H1 (cell line): ENCODE measurements around the gene SLC22A3. TPM values are rescaled to one million over a fixed set of nuclear protein-coding genes. Genes with fewer than 3 reads are reported as not detected.
"Not testable (repeated sequence)": the region's sequence is repeated elsewhere in the genome, so short reads cannot be mapped to it uniquely, and the experiment has no call there.

Source experiments
- CTCF ChIA-PET: fragments of 300-600 bp; sonication (Branson Sonifier 250); formaldehyde crosslinking; loops from one replicate; lab custom pipeline; 2021; ENCODE audit not compliant: partially characterized antibody; lab: Charles Lee
- POLR2A ChIA-PET: fragments of 300-600 bp; sonication (Branson Sonifier 250); formaldehyde crosslinking; loops from one replicate; lab custom pipeline; 2021; ENCODE audit warnings: inconsistent platforms; ENCODE audit not compliant: partially characterized antibody; lab: Charles Lee
- DNase-seq, 2 experiments: peaks; one replicate each; pipeline versions ENCODE4 v3.0.0 to v3.0.0-alpha.2; 2010 to 2022; ENCODE audit warnings: low spot score in 2 of 2, low read depth in 1 of 2, mixed read lengths in 1 of 2
- FAIRE-seq: peaks from 2 replicates; lab custom pipeline; 2011; peaks lifted over from hg19 to GRCh38; lab: Jason Lieb, UNC
- H2AFZ ChIP-seq: 2 replicates; pipeline ENCODE4 v1.8.1; 2012; ENCODE audit warnings: low read length, inconsistent platforms
- H2AK5ac ChIP-seq: 2 replicates; pipeline ENCODE4 v1.6.1; 2013; ENCODE audit warnings: low read depth, low read length
- H2BK120ac ChIP-seq: replicated peaks from 2 replicates; pipeline ENCODE3; 2013; ENCODE audit warnings: low read depth, low read length, inconsistent platforms
- H2BK12ac ChIP-seq: 2 replicates; pipeline ENCODE4 v1.6.1; 2013; ENCODE audit warnings: low read depth, low read length
- H2BK15ac ChIP-seq: 2 replicates; pipeline ENCODE4 v1.6.1; 2013; ENCODE audit warnings: low read length
- H2BK20ac ChIP-seq: 2 replicates; pipeline ENCODE4 v1.6.1; 2013; ENCODE audit warnings: low read length
- H2BK5ac ChIP-seq: 2 replicates; pipeline ENCODE4 v1.6.1; 2013; ENCODE audit warnings: low read depth, low read length
- H3K14ac ChIP-seq: 2 replicates; pipeline ENCODE4 v1.6.1; 2013; ENCODE audit warnings: inconsistent platforms; ENCODE audit not compliant: insufficient read length
- H3K18ac ChIP-seq: 2 replicates; pipeline ENCODE4 v1.6.1; 2013; ENCODE audit warnings: low read length; ENCODE audit errors: extremely low read depth
- H3K23ac ChIP-seq: 2 replicates; pipeline ENCODE4 v1.6.1; 2013; ENCODE audit warnings: inconsistent platforms; ENCODE audit not compliant: insufficient read length
- H3K23me2 ChIP-seq: 2 replicates; pipeline ENCODE4 v1.6.1; 2013; ENCODE audit warnings: low read depth, low read length
- H3K27ac ChIP-seq: 2 replicates; pipeline ENCODE4 v1.6.1; 2011; ENCODE audit warnings: low read depth, low read length, inconsistent platforms
- H3K27me3 ChIP-seq, 4 experiments: replicated peaks in 1 of 4; 1 replicate in 1 of 4; 2 replicates in 3 of 4; pipeline versions ENCODE4 v1.6.1 to v1.8.1; 2011 to 2013; ENCODE audit warnings: low read length in 3 of 4, mild to moderate bottlenecking in 3 of 4, inconsistent platforms in 2 of 4, mixed read lengths in 2 of 4, moderate library complexity in 1 of 4; ENCODE audit not compliant: control insufficient read depth in 3 of 4, insufficient read depth in 3 of 4; ENCODE audit errors: extremely low read depth in 1 of 4
- H3K36me3 ChIP-seq, 4 experiments: 2 replicates each; pipeline versions ENCODE4 v1.6.1 to v1.8.1; 2011 to 2013; ENCODE audit warnings: mild to moderate bottlenecking in 4 of 4, low read length in 3 of 4, moderate library complexity in 2 of 4, control low read depth in 1 of 4, inconsistent platforms in 1 of 4; ENCODE audit not compliant: insufficient read depth in 4 of 4, control insufficient read depth in 2 of 4
- H3K4ac ChIP-seq: replicated peaks from 2 replicates; pipeline ENCODE3; 2013; ENCODE audit warnings: low read length, low read depth, mixed read lengths, inconsistent platforms; ENCODE audit not compliant: insufficient read length
- H3K4me1 ChIP-seq, 4 experiments: replicated peaks in 1 of 4; 1 replicate in 1 of 4; 2 replicates in 3 of 4; pipeline versions ENCODE4 v1.6.1 to v1.8.1; 2011 to 2013; ENCODE audit warnings: low read length in 3 of 4, inconsistent platforms in 2 of 4, mixed read lengths in 1 of 4; ENCODE audit not compliant: insufficient read depth in 4 of 4, control insufficient read depth in 3 of 4
- H3K4me2 ChIP-seq, 2 experiments: 2 replicates each; pipeline versions ENCODE4 v1.6.1 to v1.8.1; 2011 to 2013; ENCODE audit warnings: low read depth in 2 of 2, low read length in 2 of 2, control low read depth in 1 of 2, inconsistent platforms in 1 of 2, mild to moderate bottlenecking in 1 of 2; ENCODE audit not compliant: insufficient read depth in 1 of 2
- H3K4me3 ChIP-seq, 4 experiments: fragments of 200-600, 300-600 bp in 1 of 4; sonication (generic), shearing (Covaris generic), sonication (Bioruptor Twin) in 1 of 4; 2 replicates each; pipeline versions ENCODE4 v1.5.1 to v1.8.1; 2011 to 2016; ENCODE audit warnings: low read length in 4 of 4, low read depth in 3 of 4, control low read depth in 2 of 4, inconsistent platforms in 2 of 4, mild to moderate bottlenecking in 2 of 4, mixed read lengths in 1 of 4, moderate library complexity in 1 of 4; ENCODE audit not compliant: insufficient read depth in 2 of 4; ENCODE audit errors: extremely low read depth in 1 of 4
- H3K56ac ChIP-seq: replicated peaks from 2 replicates; pipeline ENCODE3; 2013; ENCODE audit warnings: low read depth, mild to moderate bottlenecking, mixed read lengths, low read length, inconsistent platforms; ENCODE audit not compliant: insufficient read length
- H3K79me1 ChIP-seq: 2 replicates; pipeline ENCODE4 v1.6.1; 2013; ENCODE audit warnings: low read depth, low read length, control low read depth
- H3K79me2 ChIP-seq, 2 experiments: 2 replicates each; pipeline versions ENCODE4 v1.6.1 to v1.8.1; 2012 to 2013; ENCODE audit warnings: low read length in 2 of 2, mild to moderate bottlenecking in 2 of 2, inconsistent platforms in 1 of 2; ENCODE audit not compliant: insufficient read depth in 2 of 2, control insufficient read depth in 1 of 2
- H3K9ac ChIP-seq, 4 experiments: replicated peaks in 1 of 4; 1 replicate in 1 of 4; 2 replicates in 3 of 4; pipeline versions ENCODE4 v1.6.1 to v1.8.1; 2011 to 2013; ENCODE audit warnings: low read depth in 3 of 4, low read length in 3 of 4, control low read depth in 2 of 4, mild to moderate bottlenecking in 2 of 4, moderate library complexity in 2 of 4, inconsistent platforms in 1 of 4; ENCODE audit errors: extremely low read depth in 1 of 4
- H3K9me3 ChIP-seq, 2 experiments: 2 replicates each; pipeline versions ENCODE4 v1.6.1 to v1.8.1; 2012 to 2013; ENCODE audit warnings: mild to moderate bottlenecking in 2 of 2, moderate library complexity in 2 of 2, control low read depth in 1 of 2, inconsistent platforms in 1 of 2, low read depth in 1 of 2, low read length in 1 of 2, mixed read lengths in 1 of 2; ENCODE audit not compliant: insufficient read depth in 2 of 2
- H4K20me1 ChIP-seq, 2 experiments: replicated peaks in 1 of 2; 2 replicates each; pipeline versions ENCODE3 to v1.8.1; 2011 to 2013; ENCODE audit warnings: inconsistent platforms in 2 of 2, low read length in 2 of 2, mild to moderate bottlenecking in 1 of 2; ENCODE audit not compliant: insufficient read depth in 2 of 2, control insufficient read depth in 1 of 2
- H4K5ac ChIP-seq: 2 replicates; pipeline ENCODE4 v1.6.1; 2013; ENCODE audit warnings: low read length, low read depth, mixed read lengths, inconsistent platforms; ENCODE audit not compliant: insufficient read length
- H4K8ac ChIP-seq: 2 replicates; pipeline ENCODE4 v1.8.0; 2013; ENCODE audit warnings: mild to moderate bottlenecking, moderate library complexity, low read length, inconsistent platforms; ENCODE audit not compliant: insufficient read depth; ENCODE audit errors: extremely low read depth
- H4K91ac ChIP-seq: replicated peaks from 2 replicates; pipeline ENCODE3; 2013; ENCODE audit warnings: low read length, mixed read lengths, inconsistent platforms; ENCODE audit not compliant: insufficient read length
- WGBS, 2 experiments: shearing (Covaris generic) in 1 of 2; methylation state at CpG; one replicate each; pipeline versions ENCODE4 v1.1.6 to v1.1.7; 2013 to 2015; ENCODE audit warnings: low lambda C conversion rate in 2 of 2, mixed read lengths in 2 of 2, inconsistent platforms in 1 of 2, low coverage in 1 of 2, missing lambda C conversion rate in 1 of 2; ENCODE audit not compliant: insufficient replicate concordance in 2 of 2, insufficient coverage in 1 of 2, insufficient read length in 1 of 2; ENCODE audit errors: extremely low coverage in 1 of 2, missing lambda C conversion rate in 1 of 2; 5-methylcytosine and 5-hydroxymethylcytosine counted together
- polyA plus RNA-seq, 7 experiments: library from polyadenylated mRNA; depleted of rRNA in 3 of 7; stranded (reverse) in 5 of 7; unstranded in 2 of 7; fragments of >200 nt in 5 of 7; fragments of 200-250 nt in 2 of 7; gene quantifications; 1 replicate in 5 of 7; 2 replicates in 1 of 7; 4 replicates in 1 of 7; pipeline versions ENCODE4 v1.2.1 to v1.2.3, GENCODE V29; 2011 to 2013; ENCODE audit warnings: missing spikeins in 2 of 7, mixed read lengths in 2 of 7
- total RNA-seq: library from RNA; stranded (reverse); fragmentation: NEBNext Ultra II Directional; extraction: Animal tissue kit (Norgen Biotek cat#: 25700); gene quantifications from 2 replicates; pipeline ENCODE4 v1.2.1, GENCODE V29; 2021

SLC22A3 gene
- total and polyA plus RNA-seq, 2 of the 8 experiments (the other 6 are each of a cell fraction or from before 2014, with no cell fraction given), result 1.0 to 2.9 TPM

GRCh38 chr6:160449787-160450186, 101.6 kb downstream of the SLC22A3 start:
- H2BK15ac ChIP-seq, H3K23ac ChIP-seq, H4K20me1 ChIP-seq, H2AK5ac ChIP-seq, H3K79me1 ChIP-seq, H2BK12ac ChIP-seq, H3K79me2 ChIP-seq, POLR2A ChIA-PET, CTCF ChIA-PET, H2BK20ac ChIP-seq, H3K4me1 ChIP-seq, H4K8ac ChIP-seq, H3K18ac ChIP-seq, H3K27ac ChIP-seq, H3K14ac ChIP-seq, H2BK120ac ChIP-seq, H3K9me3 ChIP-seq, H3K9ac ChIP-seq, H3K4me2 ChIP-seq, FAIRE-seq, H3K56ac ChIP-seq, H3K23me2 ChIP-seq, H3K4ac ChIP-seq, H4K5ac ChIP-seq, H2BK5ac ChIP-seq, H3K36me3 ChIP-seq, H3K4me3 ChIP-seq, DNase-seq, H4K91ac ChIP-seq, H3K27me3 ChIP-seq, H2AFZ ChIP-seq: not testable (repeated sequence)
- WGBS, 2 experiments, result 84% methylated on average over 4 of the region's 4 CpGs; no CpG with 5 or more reads in 1 of the 2 experiments
